ENCODE data around the gene ITGB2. TPM values are rescaled to one million over a fixed set of nuclear protein-coding genes. Genes with fewer than 3 reads are reported as not detected.
A peak's percentile ranks its signal among the peaks of the same experiment; 100 is the strongest.

ITGB2 gene
- total RNA-seq, result 100 to 1,000 TPM in 5 of 6 donors, 10 to 100 TPM in 1; 73.1 to 435 (median 149) TPM

DNA sequence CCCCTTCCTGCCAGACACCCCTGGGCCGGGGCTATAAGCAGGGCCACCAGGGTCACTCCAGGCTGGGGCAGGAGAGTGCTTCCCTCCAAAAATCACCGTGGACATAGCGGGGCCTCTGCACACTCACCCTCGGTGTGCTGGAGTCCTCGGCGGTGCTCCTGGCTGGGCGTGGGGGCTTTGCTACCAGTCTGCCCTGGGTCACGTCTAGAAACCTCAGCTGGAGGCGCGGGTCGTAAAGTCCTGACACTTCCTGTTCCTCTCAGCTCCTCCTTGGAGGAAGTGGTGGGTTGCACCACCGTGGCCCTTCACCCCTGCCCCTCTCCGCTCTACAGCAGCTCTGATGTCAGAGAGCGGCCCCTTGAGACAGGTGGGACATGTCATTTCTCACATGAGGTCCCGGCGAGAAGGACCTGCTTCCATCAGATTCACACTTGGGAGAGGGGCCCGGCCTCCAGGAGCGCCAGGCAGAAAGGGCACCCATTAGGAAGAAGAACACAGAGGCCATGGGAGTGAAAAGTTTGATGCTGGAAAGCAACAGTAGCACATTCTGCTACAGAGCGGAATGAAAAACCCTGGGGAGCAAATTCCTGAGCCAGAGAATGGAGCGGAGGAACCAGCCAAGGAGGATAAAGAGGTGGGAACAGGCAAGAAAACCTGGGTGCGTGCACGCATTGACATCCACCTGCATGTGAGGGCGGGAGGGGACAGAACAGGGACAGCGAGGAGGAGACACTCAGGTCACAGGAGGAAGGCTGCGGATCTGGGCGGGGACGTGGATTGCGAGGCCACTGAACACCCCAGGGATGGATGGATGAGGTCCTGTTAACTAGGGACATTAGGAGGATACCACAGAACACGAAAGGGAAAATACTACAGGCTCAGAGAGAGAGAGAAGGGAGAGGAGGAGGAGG lies at the start of gene ITGB2:
Gene ITGB2 (minus strand): TSS at position 206 of the 911 bp plus-strand sequence. CDS start 10,117 bp downstream, outside the sequence.
- Histone ChIP-seq H3K9me3 (no peaks in the 10 kb centered on the region), H3K27me3 (peaks cover 0 to 7% (median 0%) of the 10 kb centered on the region in 4 donors), H3K27ac (peak within 1 kb of the TSS; percentile 62 to 87 (median 81)), H3K4me3 (peak within 1 kb of the TSS in 3 of 4 donors; percentile 38 to 62 (median 56)), H3K36me3 (no peaks in the 10 kb centered on the region), H3K4me1 (peaks cover 16 to 49% (median 45%) of the 10 kb centered on the region in 4 donors)
- peak in 1 of 4 donors; percentile 52 for TF ChIP-seq POLR2A (IDR thresholded peaks at IDR 0.05)
- peak in 1 of 2 donors; percentile 65 for TF ChIP-seq POLR2AphosphoS5 (IDR thresholded peaks at IDR 0.05)
- no peak for TF ChIP-seq EP300 (IDR thresholded peaks at IDR 0.05)
- TF ChIP-seq, protein P1, sequence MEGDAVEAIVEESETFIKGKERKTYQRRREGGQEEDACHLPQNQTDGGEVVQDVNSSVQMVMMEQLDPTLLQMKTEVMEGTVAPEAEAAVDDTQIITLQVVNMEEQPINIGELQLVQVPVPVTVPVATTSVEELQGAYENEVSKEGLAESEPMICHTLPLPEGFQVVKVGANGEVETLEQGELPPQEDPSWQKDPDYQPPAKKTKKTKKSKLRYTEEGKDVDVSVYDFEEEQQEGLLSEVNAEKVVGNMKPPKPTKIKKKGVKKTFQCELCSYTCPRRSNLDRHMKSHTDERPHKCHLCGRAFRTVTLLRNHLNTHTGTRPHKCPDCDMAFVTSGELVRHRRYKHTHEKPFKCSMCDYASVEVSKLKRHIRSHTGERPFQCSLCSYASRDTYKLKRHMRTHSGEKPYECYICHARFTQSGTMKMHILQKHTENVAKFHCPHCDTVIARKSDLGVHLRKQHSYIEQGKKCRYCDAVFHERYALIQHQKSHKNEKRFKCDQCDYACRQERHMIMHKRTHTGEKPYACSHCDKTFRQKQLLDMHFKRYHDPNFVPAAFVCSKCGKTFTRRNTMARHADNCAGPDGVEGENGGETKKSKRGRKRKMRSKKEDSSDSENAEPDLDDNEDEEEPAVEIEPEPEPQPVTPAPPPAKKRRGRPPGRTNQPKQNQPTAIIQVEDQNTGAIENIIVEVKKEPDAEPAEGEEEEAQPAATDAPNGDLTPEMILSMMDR (IDR thresholded peaks at IDR 0.05), result no peak
- ATAC-seq (ENCODE audit: low FRiP score in 2 of 2) (peak; percentile 71 to 76), DNase-seq (peak in 1 of 2 donors; percentile 89)
- 52 to 64% methylated on average over 17 to 27 of the region's 29 CpGs for WGBS, 2 donors

GRCh38 chr21:44969931-44970755 lies 49.4 kb upstream of the ITGB2 start:
- Histone ChIP-seq H3K9me3 (no peaks in the 10 kb centered on the region), H3K27ac (peak overlapping the region; percentile 22 to 81 (median 56)), H3K4me3 (no peak overlapping the region), H3K36me3 (peaks cover 0 to 16% (median 3%) of the 10 kb centered on the region in 4 donors), H3K4me1 (peaks cover 24 to 53% (median 42%) of the 10 kb centered on the region in 4 donors), H3K27me3 (no peaks in the 10 kb centered on the region)
- peak; percentile 54 to 55 for DNase-seq
- peak in 1 of 2 donors; percentile 5 for ATAC-seq (ENCODE audit: low FRiP score in 2 of 2)
- TF ChIP-seq POLR2A (IDR thresholded peaks at IDR 0.05) (no peak), POLR2AphosphoS5 (IDR thresholded peaks at IDR 0.05) (no peak), EP300 (IDR thresholded peaks at IDR 0.05) (no peak)
- TF ChIP-seq, protein P1 (IDR thresholded peaks at IDR 0.05), result no peak
- 71 to 73% methylated on average over 18 to 24 of the region's 24 CpGs for WGBS, 2 donors

GRCh38 chr21:44969066-44969670 lies 48.5 kb upstream of the ITGB2 start:
- Histone ChIP-seq H3K27me3 (no peaks in the 10 kb centered on the region), H3K36me3 (peaks cover 0 to 8% (median 0%) of the 10 kb centered on the region in 4 donors), H3K9me3 (no peaks in the 10 kb centered on the region), H3K4me1 (peaks cover 24 to 63% (median 42%) of the 10 kb centered on the region in 4 donors), H3K27ac (peak overlapping the region; percentile 22 to 81 (median 56)), H3K4me3 (no peak overlapping the region)
- peak in 1 of 2 donors; percentile 68 for DNase-seq
- TF ChIP-seq, protein P1 (IDR thresholded peaks at IDR 0.05), result no peak
- no peak for TF ChIP-seq POLR2A (IDR thresholded peaks at IDR 0.05)
- TF ChIP-seq EP300 (IDR thresholded peaks at IDR 0.05), result no peak
- TF ChIP-seq POLR2AphosphoS5 (IDR thresholded peaks at IDR 0.05), result no peak
- ATAC-seq (ENCODE audit: low FRiP score in 2 of 2), result no peak
- WGBS, 2 donors, result 76 to 88% methylated on average over 6 to 20 of the region's 20 CpGs
